GM19452 (cell line): ENCODE measurements around the gene PUM2.

ENCODE experiments used
- ATAC-seq: cut with Tn5 transposase; IDR thresholded peaks from one replicate; pipeline ENCODE4 v1.9.1; 2021; ENCODE audit not compliant: unreplicated experiment

PUM2 gene

GRCh38 chr2:20346565-20347381 is 3.9 kb downstream of the PUM2 start:
- no peak for ATAC-seq

GRCh38 chr2:20343128-20343527 is 7.5 kb downstream of the PUM2 start:
- ATAC-seq, result no peak

GRCh38 chr2:20339012-20339411 is 11.6 kb downstream of the PUM2 start:
- no peak for ATAC-seq

- ATAC-seq, result no peak
Observed at GRCh38 chr2:20334605-20335203, 15.9 kb downstream of the PUM2 start.

GRCh38 chr2:20333738-20334137 is 16.9 kb downstream of the PUM2 start:
- ATAC-seq, result no peak

GRCh38 chr2:20330192-20330591 is 20.5 kb downstream of the PUM2 start:
- no peak for ATAC-seq

DNA sequence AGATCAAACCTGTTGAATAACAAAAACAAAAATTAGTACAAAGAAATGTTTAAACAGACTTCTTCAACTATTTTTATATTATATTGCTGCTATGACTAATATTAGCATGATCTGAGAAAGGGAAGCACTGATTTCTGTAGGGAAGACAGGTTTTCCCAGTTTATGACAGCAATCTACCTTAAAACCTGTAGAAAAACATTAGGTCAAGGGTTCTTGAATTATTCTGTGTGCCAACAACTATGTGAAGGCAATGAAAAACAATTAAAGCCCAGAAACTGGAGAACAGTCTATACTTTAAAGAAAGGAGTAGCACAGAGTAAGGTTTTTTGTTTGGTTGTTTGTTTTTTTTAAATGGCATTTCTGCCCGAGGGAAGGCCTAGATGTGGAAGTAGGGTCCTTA is 23.3 kb downstream of the PUM2 start:
- ATAC-seq, result no peak

DNA sequence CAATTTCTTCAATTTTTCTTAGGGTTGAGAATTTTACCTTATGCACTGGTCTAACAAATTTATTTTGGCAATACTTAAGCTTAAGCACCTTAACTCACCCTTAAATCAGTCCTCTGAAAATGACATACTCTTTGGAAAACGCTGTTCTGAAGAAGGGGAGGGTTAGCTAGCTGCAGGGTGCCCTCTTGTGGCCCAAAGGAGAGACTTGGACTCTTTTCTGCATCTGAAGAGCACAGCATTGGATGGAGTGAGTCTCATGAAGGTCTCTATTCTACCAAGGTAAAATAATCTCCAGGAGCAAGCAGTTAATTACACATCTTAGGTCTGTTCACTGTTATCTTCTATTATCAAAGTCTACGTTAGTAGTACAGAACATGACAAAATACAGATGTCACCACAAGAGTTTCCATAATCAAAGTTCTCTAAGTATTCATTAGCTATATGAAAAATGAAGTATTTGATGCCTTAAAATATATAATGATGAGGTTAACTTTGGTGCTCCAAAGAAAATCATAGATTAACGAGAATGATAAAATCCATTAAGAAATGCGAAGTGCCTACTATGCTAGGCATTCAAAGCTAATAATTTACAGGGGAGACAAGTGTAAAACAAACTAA is 24.4 kb downstream of the PUM2 start:
- no peak for ATAC-seq

GRCh38 chr2:20322527-20323300 is 27.9 kb downstream of the PUM2 start:
- ATAC-seq, result no peak

- no peak for ATAC-seq
Observed at GRCh38 chr2:20317690-20318089, 33.0 kb downstream of the PUM2 start.

GRCh38 chr2:20317197-20317596 is 33.4 kb downstream of the PUM2 start:
- no peak for ATAC-seq

DNA sequence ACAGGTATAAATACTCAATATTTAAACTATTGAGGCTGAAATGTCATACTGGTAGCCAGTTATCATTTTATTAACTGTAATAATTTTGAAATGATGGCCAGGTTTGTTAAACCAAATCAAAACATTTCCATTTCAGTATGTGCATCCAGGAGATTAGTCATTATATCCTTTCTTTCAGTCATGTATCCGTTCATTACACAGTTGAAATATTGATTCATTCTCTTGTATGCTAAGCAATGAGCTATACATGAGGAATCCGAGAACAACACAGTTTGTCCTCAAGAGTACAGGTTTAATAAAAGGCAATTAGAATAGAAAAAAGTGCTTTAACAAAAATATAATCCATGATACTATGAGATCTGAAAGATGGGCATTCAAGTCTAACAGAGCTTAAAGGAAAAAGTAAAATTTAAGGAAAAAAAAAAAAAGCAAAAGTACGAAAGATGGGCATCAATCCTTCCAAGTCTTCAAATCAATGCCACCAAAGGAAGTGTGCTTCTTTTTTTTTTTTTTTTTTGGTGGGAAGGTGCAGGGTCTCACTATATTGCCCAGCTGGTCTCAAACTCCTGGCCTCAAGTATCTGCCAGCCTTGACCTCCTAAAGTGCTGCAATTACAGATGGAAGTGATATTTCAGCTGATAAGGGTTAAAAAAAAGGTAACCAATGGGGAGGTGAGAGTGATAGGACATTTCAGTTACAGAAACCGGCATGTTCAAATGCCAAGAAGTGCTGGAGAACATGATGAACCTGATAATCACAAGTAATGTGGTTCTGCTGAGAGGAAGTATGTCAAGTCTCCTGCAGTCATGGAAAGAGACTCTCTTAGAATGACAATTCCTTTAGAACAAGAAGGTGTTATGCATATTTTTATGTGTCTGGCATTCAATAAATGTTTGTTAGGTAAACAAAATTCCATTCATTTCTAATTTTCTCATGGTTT is 35.8 kb downstream of the PUM2 start:
- ATAC-seq, result no peak

DNA sequence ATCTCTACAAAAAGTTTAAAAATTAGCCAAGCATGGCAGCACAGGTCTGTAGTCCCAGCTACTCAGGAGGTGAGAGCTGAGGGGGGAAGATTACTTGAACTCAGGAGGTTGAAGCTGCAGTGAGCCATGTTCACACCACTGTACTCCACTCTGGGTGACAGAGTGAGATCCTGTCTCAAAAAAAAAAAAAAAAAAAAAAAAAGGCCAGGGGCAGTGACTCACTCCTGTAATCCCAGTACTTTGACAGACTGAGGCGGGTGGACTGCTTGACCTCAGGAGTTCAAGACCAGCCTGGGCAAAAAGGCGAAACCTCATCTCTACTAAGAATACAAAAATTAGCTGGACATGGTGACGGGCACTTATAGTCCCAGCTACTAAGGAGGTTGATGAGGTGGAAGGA is 37.0 kb downstream of the PUM2 start:
- no peak for ATAC-seq

- ATAC-seq, result no peak
Observed at GRCh38 chr2:20309001-20309400, 41.6 kb downstream of the PUM2 start.

GRCh38 chr2:20307311-20307710 is 43.3 kb downstream of the PUM2 start:
- no peak for ATAC-seq

GRCh38 chr2:20304411-20304810 is 46.2 kb downstream of the PUM2 start:
- ATAC-seq, result no peak

DNA sequence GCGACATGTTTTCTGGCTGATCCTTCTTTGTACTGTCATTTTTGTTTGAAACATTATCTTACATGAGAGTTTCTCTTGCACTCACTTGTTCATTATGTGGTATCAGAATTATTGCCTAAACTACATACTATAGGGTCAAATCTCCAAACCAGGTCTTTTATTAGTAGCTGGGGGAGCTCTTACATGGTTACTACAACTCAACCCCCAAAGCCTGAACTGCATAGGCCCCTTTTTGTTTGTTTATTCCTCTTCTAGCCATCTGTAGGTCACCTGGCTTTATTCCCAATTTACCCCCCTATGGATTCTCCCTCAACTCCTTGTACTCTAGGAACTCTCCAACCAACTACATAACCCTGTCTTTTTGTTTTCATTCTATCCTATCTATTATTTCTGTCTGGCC is 46.7 kb downstream of the PUM2 start:
- no peak for ATAC-seq

DNA sequence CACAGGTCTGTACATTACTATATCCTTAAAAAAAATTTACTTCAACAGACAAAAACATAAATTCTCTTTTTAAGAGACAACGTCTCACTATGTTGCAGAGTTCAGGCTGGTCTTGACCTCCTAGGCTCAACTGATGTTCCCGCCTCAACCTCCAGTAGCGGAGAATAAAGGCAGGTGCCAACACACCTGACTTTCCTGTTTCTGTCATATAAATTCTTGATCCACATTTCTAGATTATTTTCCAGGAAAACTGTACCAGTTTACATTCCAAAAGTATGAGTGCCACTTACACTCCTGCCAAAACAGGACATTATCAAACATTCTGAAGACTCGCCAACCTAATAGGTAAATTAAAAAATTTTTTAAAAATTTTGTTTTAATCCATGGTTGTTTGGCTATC is 48.6 kb downstream of the PUM2 start:
- ATAC-seq, result no peak

DNA sequence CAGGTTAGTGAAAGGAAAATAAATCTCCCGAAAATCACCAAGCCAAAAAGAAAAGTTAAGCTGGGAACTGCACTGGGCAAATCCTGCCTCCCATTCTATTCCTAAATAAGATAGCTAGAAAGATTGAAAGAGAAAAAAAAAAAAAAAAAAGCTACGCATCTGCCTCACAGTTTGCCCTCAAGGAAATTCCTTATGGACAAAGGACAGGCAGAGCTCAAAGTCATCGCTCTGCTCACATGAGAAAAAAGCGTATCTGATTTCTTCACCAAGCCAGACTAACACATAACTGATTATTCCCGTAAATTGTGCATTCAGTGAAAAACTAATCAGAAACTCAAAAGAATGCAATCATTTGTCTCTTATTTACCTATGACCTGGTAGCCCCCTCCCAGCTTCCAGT is 50.0 kb downstream of the PUM2 start:
- no peak for ATAC-seq

- no peak for ATAC-seq
Observed at GRCh38 chr2:20299113-20299512, 51.5 kb downstream of the PUM2 start.
